Measurements from ENCODE around the gene MRPS12. TPM values are rescaled to one million over a fixed set of nuclear protein-coding genes. Genes with fewer than 3 reads are reported as not detected.

The MRPS12 gene
- total and polyA plus RNA-seq, 2 experiments from 2014 or later: 33.5 to 68.9 TPM

DNA sequence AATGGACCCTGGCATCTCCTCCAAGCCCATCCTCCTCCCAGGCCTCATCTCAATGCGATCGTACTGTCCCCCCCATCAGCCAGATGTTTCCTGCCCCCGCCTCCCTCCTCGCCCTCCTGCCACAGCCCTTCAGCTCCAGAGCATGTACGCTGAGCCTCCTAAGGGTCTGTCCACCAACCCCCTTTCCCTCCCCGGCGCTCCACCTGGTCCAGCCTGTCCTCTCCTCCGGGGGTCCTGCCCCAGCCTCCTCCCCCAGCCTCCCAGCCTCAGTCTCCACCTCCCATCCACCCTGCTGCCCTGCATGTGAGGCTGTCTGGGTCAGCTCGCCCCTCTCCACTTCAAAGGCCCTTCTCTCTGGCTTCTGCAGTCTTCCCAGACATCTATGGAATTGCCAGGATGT is 35.8 kb upstream of the MRPS12 start:
- Histone ChIP-seq H3K9ac (no peak overlapping the region), H3K79me2 (ENCODE audit: insufficient read depth) (peaks cover 30% of the 10 kb centered on the region), H3K36me3 (ENCODE audit: low read depth) (no peaks in the 10 kb centered on the region), H3K4me3 (no peak overlapping the region), H4K20me1 (ENCODE audit: insufficient read depth) (no peaks in the 10 kb centered on the region), H3F3A (ENCODE audit: insufficient read depth) (no peaks in the 10 kb centered on the region), H3K9me2 (ENCODE audit: insufficient read depth) (no peaks in the 10 kb centered on the region), H3K9me3 (ENCODE audit: low read depth) (no peaks in the 10 kb centered on the region), H3K27me3 (replicated peaks; ENCODE audit: insufficient read depth) (no peaks in the 10 kb centered on the region), H3K4me2 (ENCODE audit: unreplicated experiment) (no peak overlapping the region), H2AFZ (no peak overlapping the region), H3K4me1 (ENCODE audit: insufficient read depth) (peaks cover 6% of the 10 kb centered on the region), H3K27ac (no peak overlapping the region)
- in situ Hi-C loops (cut with MboI): no loop called here
- no peak for TF ChIP-seq EZH2phosphoT487 (IDR thresholded peaks at IDR 0.05; ENCODE audit: insufficient read depth, low read depth)
- TF ChIP-seq EZH2 (IDR thresholded peaks at IDR 0.05; ENCODE audit: insufficient read depth, poor library complexity, severe bottlenecking): no peak
- WGBS, 2 experiments (ENCODE audit: low coverage in 1 of 2, low lambda C conversion rate in 2 of 2, missing lambda C conversion rate in 2 of 2): 62 to 79% methylated on average over 4 to 9 of the region's 9 CpGs
- no peak for DNase-seq

DNA sequence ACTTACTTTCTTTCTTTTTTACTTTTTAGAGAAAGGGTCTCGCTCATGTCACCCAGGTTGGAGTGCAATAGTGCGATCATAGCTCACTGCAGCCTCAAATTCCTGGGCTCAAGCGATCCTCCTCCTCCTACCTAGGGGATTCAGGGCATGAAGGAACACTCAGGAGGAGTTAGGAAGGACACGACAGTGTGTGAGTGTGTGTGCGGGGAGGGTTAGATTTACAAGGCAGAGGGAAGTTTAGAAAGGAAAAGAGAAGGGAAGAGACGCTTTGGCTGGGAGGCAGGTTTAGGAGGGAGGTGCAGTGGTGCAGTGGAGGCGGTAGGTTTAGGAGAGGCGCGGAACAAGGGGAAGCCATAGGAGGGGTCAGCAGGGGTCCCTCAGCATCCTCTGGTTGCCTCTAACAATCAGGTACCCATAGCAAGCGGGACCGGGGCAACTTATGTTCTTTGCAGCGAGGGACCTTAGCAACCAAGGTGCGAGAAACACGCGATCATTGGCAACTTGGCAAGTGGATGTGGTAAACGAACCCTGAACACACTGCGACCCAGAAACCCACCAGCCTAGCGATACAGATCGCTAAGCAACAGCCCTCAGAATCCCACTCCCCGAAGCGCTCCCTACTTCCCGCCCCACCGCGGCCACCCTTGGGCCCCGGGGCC is 31.8 kb upstream of the MRPS12 start:
- Histone ChIP-seq H3K4me1 (ENCODE audit: insufficient read depth) (peaks cover 13% of the 10 kb centered on the region), H3K4me2 (ENCODE audit: unreplicated experiment) (peak overlapping the region; percentile 99), H3K9me3 (ENCODE audit: low read depth) (no peaks in the 10 kb centered on the region), H3K4me3 (peak overlapping the region; percentile 92), H2AFZ (peak overlapping the region; percentile 94), H4K20me1 (ENCODE audit: insufficient read depth) (no peaks in the 10 kb centered on the region), H3F3A (ENCODE audit: insufficient read depth) (peaks cover 8% of the 10 kb centered on the region; the same call in 1 of the 2 replicates), H3K27me3 (replicated peaks; ENCODE audit: insufficient read depth) (no peaks in the 10 kb centered on the region), H3K79me2 (ENCODE audit: insufficient read depth) (peaks cover 65% of the 10 kb centered on the region), H3K36me3 (ENCODE audit: low read depth) (no peaks in the 10 kb centered on the region), H3K27ac (peak overlapping the region; percentile 58), H3K9ac (peak overlapping the region; percentile 91), H3K9me2 (ENCODE audit: insufficient read depth) (no peaks in the 10 kb centered on the region)
- TF ChIP-seq EZH2 (IDR thresholded peaks at IDR 0.05; ENCODE audit: insufficient read depth, poor library complexity, severe bottlenecking): no peak
- TF ChIP-seq EZH2phosphoT487 (IDR thresholded peaks at IDR 0.05; ENCODE audit: insufficient read depth, low read depth): no peak
- DNase-seq: peak; percentile 57
- 8 to 13% methylated on average over 21 to 25 of the region's 25 CpGs for WGBS, 2 experiments (ENCODE audit: low coverage in 1 of 2, low lambda C conversion rate in 2 of 2, missing lambda C conversion rate in 2 of 2)
- in situ Hi-C loops (cut with MboI): no loop called here

DNA sequence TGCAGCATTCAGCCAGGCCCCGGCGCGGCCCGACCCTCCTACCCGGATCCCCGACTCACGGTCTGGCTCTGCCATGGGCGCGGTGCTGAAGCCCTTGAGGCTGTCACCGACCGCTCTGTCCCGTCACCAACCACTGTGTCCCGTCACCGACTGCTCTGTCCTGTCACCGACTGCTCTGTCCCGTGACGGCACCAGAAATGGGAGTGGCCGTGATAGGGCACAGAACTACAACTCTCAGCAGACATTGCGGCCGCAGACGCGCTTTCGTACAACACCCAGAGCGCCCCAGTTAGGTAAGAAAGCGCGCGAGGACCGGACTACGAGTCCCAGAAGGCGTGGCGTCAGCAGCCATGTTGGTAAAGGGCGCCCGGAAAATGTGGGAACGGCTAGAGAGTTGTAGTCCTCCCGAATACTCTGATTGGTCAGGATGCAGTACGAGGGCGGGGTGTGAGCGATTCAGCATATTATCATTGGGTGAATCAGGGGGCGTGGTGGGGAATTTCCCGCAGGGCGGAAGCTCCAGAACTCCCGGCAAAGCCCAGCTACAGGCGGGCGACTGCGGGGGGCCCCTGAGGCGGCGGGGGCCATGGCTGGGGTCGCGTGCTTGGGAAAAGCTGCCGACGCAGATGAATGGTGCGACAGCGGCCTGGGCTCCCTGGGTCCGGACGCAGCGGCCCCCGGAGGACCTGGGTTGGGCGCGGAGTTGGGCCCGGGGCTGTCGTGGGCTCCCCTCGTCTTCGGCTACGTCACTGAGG is 31.1 kb upstream of the MRPS12 start, which contains the start of the genes NFKBIB and SIRT2:
TSS of gene NFKBIB (plus strand) at position 523 of the 755 bp plus-strand sequence. CDS start at position 587, 64 bp downstream.
TSS of gene SIRT2 (minus strand) at position 172 of the 755 bp plus-strand sequence. CDS start at position 75, 97 bp downstream.
- H3K79me2 ChIP-seq (ENCODE audit: insufficient read depth): peaks cover 71% of the 10 kb centered on the region
- peak within 1 kb of the TSS; percentile 94 for H2AFZ ChIP-seq
- H3K4me2 ChIP-seq (ENCODE audit: unreplicated experiment): peak within 1 kb of the TSS; percentile 100
- H3K9me2 ChIP-seq (ENCODE audit: insufficient read depth): no peaks in the 10 kb centered on the region
- H3F3A ChIP-seq (ENCODE audit: insufficient read depth): peaks cover 8% of the 10 kb centered on the region; the same call in 1 of the 2 replicates
- peak; percentile 100 for DNase-seq
- in situ Hi-C loops (cut with MboI): no loop called here
- peaks cover 13% of the 10 kb centered on the region for H3K4me1 ChIP-seq (ENCODE audit: insufficient read depth)
- no peaks in the 10 kb centered on the region for H4K20me1 ChIP-seq (ENCODE audit: insufficient read depth)
- H3K27ac ChIP-seq: peak within 1 kb of the TSS; percentile 69
- peak within 1 kb of the TSS; percentile 91 for H3K9ac ChIP-seq
- TF ChIP-seq EZH2phosphoT487 (IDR thresholded peaks at IDR 0.05; ENCODE audit: insufficient read depth, low read depth): no peak
- no peak for TF ChIP-seq EZH2 (IDR thresholded peaks at IDR 0.05; ENCODE audit: insufficient read depth, poor library complexity, severe bottlenecking)
- peak within 1 kb of the TSS; percentile 92 for H3K4me3 ChIP-seq
- 0 to 1% methylated on average over 61 of the region's 64 CpGs for WGBS, 2 experiments (ENCODE audit: low coverage in 1 of 2, low lambda C conversion rate in 2 of 2, missing lambda C conversion rate in 2 of 2)
- H3K9me3 ChIP-seq (ENCODE audit: low read depth): no peaks in the 10 kb centered on the region
- H3K36me3 ChIP-seq (ENCODE audit: low read depth): no peaks in the 10 kb centered on the region
- H3K27me3 ChIP-seq (replicated peaks; ENCODE audit: insufficient read depth): no peaks in the 10 kb centered on the region

GRCh38 chr19:38900202-38900629 is 30.5 kb upstream of the MRPS12 start:
- no peaks in the 10 kb centered on the region for H3K36me3 ChIP-seq (ENCODE audit: low read depth)
- H3K9me2 ChIP-seq (ENCODE audit: insufficient read depth): no peaks in the 10 kb centered on the region
- 0% methylated on average over 8 of the region's 8 CpGs for WGBS, 2 experiments (ENCODE audit: low coverage in 1 of 2, low lambda C conversion rate in 2 of 2, missing lambda C conversion rate in 2 of 2)
- TF ChIP-seq EZH2phosphoT487 (IDR thresholded peaks at IDR 0.05; ENCODE audit: insufficient read depth, low read depth): no peak
- TF ChIP-seq EZH2 (IDR thresholded peaks at IDR 0.05; ENCODE audit: insufficient read depth, poor library complexity, severe bottlenecking): no peak
- H3K9me3 ChIP-seq (ENCODE audit: low read depth): no peaks in the 10 kb centered on the region
- no peaks in the 10 kb centered on the region for H4K20me1 ChIP-seq (ENCODE audit: insufficient read depth)
- DNase-seq: peak; percentile 30
- H3K27me3 ChIP-seq (replicated peaks; ENCODE audit: insufficient read depth): no peaks in the 10 kb centered on the region
- H3K4me2 ChIP-seq (ENCODE audit: unreplicated experiment): peak overlapping the region; percentile 100
- H3K4me3 ChIP-seq: peak overlapping the region; percentile 92
- in situ Hi-C loops (cut with MboI): no loop called here
- H3F3A ChIP-seq (ENCODE audit: insufficient read depth): peaks cover 8% of the 10 kb centered on the region; the same call in 1 of the 2 replicates
- H3K27ac ChIP-seq: peak overlapping the region; percentile 69
- H3K79me2 ChIP-seq (ENCODE audit: insufficient read depth): peaks cover 72% of the 10 kb centered on the region
- peak overlapping the region; percentile 91 for H3K9ac ChIP-seq
- H2AFZ ChIP-seq: peak overlapping the region; percentile 92
- H3K4me1 ChIP-seq (ENCODE audit: insufficient read depth): peaks cover 13% of the 10 kb centered on the region

All from GM23248 (cell line).